Calu3 (cell line): ENCODE data around the gene C1orf198. TPM values are rescaled to one million over a fixed set of nuclear protein-coding genes. Genes with fewer than 3 reads are reported as not detected.

Source experiments
- BruUV-seq: library from RNA; stranded (reverse); fragments of 400-500 nt; replicated peaks from 2 replicates; lab custom pipeline; 2021; lab: Mats Ljungman, UMichigan
- CTCF ChIA-PET: fragments of 300-600 bp; sonication (Branson Sonifier 250); formaldehyde crosslinking; loops from one replicate; lab custom pipeline; 2022; ENCODE audit warnings: antibody characterized with exemption; lab: Charles Lee
- DNase-seq: peaks from one replicate; pipeline ENCODE4 v3.0.0; 2022
- H3K27ac Mint-ChIP-seq: one replicate; pipeline ENCODE4 v1.8.0; 2022; ENCODE audit warnings: mixed read lengths; ENCODE audit not compliant: unreplicated experiment
- H3K27me3 Mint-ChIP-seq: one replicate; pipeline ENCODE4 v1.8.0; 2022; ENCODE audit warnings: mixed read lengths; ENCODE audit not compliant: unreplicated experiment
- H3K36me3 Mint-ChIP-seq: one replicate; pipeline ENCODE4 v1.8.0; 2022; ENCODE audit warnings: mild to moderate bottlenecking, moderate library complexity, mixed read lengths; ENCODE audit not compliant: insufficient read depth, unreplicated experiment
- H3K4me1 Mint-ChIP-seq: one replicate; pipeline ENCODE4 v1.8.0; 2022; ENCODE audit warnings: mild to moderate bottlenecking, low read depth, mixed read lengths; ENCODE audit not compliant: unreplicated experiment
- H3K4me3 Mint-ChIP-seq: one replicate; pipeline ENCODE4 v1.8.0; 2022; ENCODE audit warnings: mild to moderate bottlenecking, low read depth, moderate library complexity, mixed read lengths; ENCODE audit not compliant: unreplicated experiment
- H3K9me3 Mint-ChIP-seq: one replicate; pipeline ENCODE4 v1.8.0; 2022; ENCODE audit warnings: low read depth, mixed read lengths; ENCODE audit not compliant: unreplicated experiment
- intact Hi-C: fragments of 100-400 bp; cut with micrococcal nuclease; formaldehyde crosslinking; loops from one replicate; pipeline ENCODE4 v1.10.0; 2022; ENCODE audit not compliant: unreplicated experiment
- total RNA-seq: library from RNA; stranded (reverse); gene quantifications from 2 replicates; pipeline ENCODE4 v1.2.3, GENCODE V29; 2022
- TF ChIP-seq, protein P1 (sequence below): fragments of 200-600 bp; IDR thresholded peaks from one replicate; pipeline ENCODE4 v1.8.0; 2022; ENCODE audit warnings: antibody characterized with exemption; ENCODE audit not compliant: unreplicated experiment

Gene C1orf198
- total RNA-seq, 1 experiment from 2014 or later, result 80.4 TPM

- H3K4me3 Mint-ChIP-seq, result no peak overlapping the region
- no peaks in the 10 kb centered on the region for H3K9me3 Mint-ChIP-seq
- CTCF ChIA-PET, result no interaction called here
- DNase-seq, result no peak
- no TSS peak for BruUV-seq
- no peaks in the 10 kb centered on the region for H3K4me1 Mint-ChIP-seq
- TF ChIP-seq, protein P1, sequence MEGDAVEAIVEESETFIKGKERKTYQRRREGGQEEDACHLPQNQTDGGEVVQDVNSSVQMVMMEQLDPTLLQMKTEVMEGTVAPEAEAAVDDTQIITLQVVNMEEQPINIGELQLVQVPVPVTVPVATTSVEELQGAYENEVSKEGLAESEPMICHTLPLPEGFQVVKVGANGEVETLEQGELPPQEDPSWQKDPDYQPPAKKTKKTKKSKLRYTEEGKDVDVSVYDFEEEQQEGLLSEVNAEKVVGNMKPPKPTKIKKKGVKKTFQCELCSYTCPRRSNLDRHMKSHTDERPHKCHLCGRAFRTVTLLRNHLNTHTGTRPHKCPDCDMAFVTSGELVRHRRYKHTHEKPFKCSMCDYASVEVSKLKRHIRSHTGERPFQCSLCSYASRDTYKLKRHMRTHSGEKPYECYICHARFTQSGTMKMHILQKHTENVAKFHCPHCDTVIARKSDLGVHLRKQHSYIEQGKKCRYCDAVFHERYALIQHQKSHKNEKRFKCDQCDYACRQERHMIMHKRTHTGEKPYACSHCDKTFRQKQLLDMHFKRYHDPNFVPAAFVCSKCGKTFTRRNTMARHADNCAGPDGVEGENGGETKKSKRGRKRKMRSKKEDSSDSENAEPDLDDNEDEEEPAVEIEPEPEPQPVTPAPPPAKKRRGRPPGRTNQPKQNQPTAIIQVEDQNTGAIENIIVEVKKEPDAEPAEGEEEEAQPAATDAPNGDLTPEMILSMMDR, result no peak
- intact Hi-C loops, result no loop called here
- H3K36me3 Mint-ChIP-seq, result no peaks in the 10 kb centered on the region
- peaks cover 47% of the 10 kb centered on the region for H3K27me3 Mint-ChIP-seq
- no peak overlapping the region for H3K27ac Mint-ChIP-seq
Observed at GRCh38 chr1:230877146-230877923, 9.0 kb upstream of the C1orf198 start.

GRCh38 chr1:230876660-230877059, 8.3 kb upstream of the C1orf198 start:
- no peak overlapping the region for H3K27ac Mint-ChIP-seq
- H3K9me3 Mint-ChIP-seq, result no peaks in the 10 kb centered on the region
- CTCF ChIA-PET, result interaction anchor here (0.6 kb wide), 1 partner anchor 9 kb away, joined by 3 read pairs; the partner anchor contains the start of gene C1orf198
- BruUV-seq, result no TSS peak
- no peak overlapping the region for H3K4me3 Mint-ChIP-seq
- intact Hi-C loops, result no loop called here
- no peak for DNase-seq
- H3K27me3 Mint-ChIP-seq, result peaks cover 40% of the 10 kb centered on the region
- no peaks in the 10 kb centered on the region for H3K4me1 Mint-ChIP-seq
- no peaks in the 10 kb centered on the region for H3K36me3 Mint-ChIP-seq
- TF ChIP-seq, protein P1, result no peak

DNA sequence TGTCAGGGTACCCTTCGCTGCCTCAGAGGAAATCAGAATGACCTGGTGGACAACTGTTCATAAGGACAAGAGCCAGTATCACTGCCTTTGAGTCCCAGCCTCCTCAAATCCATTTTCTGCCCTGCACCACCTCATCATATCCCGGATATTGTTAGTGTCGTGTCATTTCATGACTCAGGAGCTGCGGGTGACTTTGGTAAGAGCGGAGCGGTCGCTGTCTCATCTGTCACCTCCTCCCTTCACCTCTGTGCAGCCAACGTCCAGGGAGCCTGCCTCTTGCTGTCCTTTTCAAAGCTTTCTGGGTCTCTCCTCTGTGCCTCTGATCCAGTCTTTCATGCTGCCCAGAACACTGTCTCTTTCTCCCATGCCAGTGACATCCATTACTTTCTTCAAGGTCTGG, 7.0 kb upstream of the C1orf198 start:
- TF ChIP-seq, protein P1, result no peak
- no peak overlapping the region for H3K27ac Mint-ChIP-seq
- no TSS peak for BruUV-seq
- no peaks in the 10 kb centered on the region for H3K4me1 Mint-ChIP-seq
- CTCF ChIA-PET, result no interaction called here
- DNase-seq, result no peak
- H3K9me3 Mint-ChIP-seq, result no peaks in the 10 kb centered on the region
- H3K4me3 Mint-ChIP-seq, result no peak overlapping the region
- H3K36me3 Mint-ChIP-seq, result no peaks in the 10 kb centered on the region
- intact Hi-C loops, result no loop called here
- peaks cover 27% of the 10 kb centered on the region for H3K27me3 Mint-ChIP-seq

GRCh38 chr1:230870916-230871315, 2.6 kb upstream of the C1orf198 start:
- H3K4me3 Mint-ChIP-seq, result no peak overlapping the region
- TF ChIP-seq, protein P1, result no peak
- CTCF ChIA-PET, result no interaction called here
- no peak for DNase-seq
- intact Hi-C loops, result no loop called here
- no peaks in the 10 kb centered on the region for H3K9me3 Mint-ChIP-seq
- no peak overlapping the region for H3K27ac Mint-ChIP-seq
- H3K27me3 Mint-ChIP-seq, result no peaks in the 10 kb centered on the region
- peaks cover 36% of the 10 kb centered on the region for H3K36me3 Mint-ChIP-seq
- BruUV-seq, result no TSS peak
- H3K4me1 Mint-ChIP-seq, result peaks cover 22% of the 10 kb centered on the region
